GM19043 (cell line): ENCODE measurements around the gene OR4A47.
"Not testable (repeated sequence)": the region's sequence is repeated elsewhere in the genome, so short reads cannot be mapped to it uniquely, and the experiment has no call there.

ENCODE experiments used
- ATAC-seq: cut with Tn5 transposase; IDR thresholded peaks from one replicate; pipeline ENCODE4 v1.9.1; 2021; ENCODE audit warnings: low read depth; ENCODE audit not compliant: unreplicated experiment

OR4A47 gene

GRCh38 chr11:48488493-48488892, at the start of gene OR4A47:
TSS of gene OR4A47 (plus strand) at chr11:48488793. CDS start at chr11:48488793, 0 bp downstream.
- ATAC-seq, result not testable (repeated sequence)

- ATAC-seq, result not testable (repeated sequence)
Observed at GRCh38 chr11:48455909-48456308, 32.7 kb upstream of the OR4A47 start.

GRCh38 chr11:48473966-48474365, 14.6 kb upstream of the OR4A47 start:
- not testable (repeated sequence) for ATAC-seq

GRCh38 chr11:48474703-48475102, 13.9 kb upstream of the OR4A47 start:
- ATAC-seq, result not testable (repeated sequence)

GRCh38 chr11:48506169-48506568, 17.6 kb downstream of the OR4A47 start:
- ATAC-seq, result not testable (repeated sequence)

GRCh38 chr11:48538991-48539390, 50.4 kb downstream of the OR4A47 start:
- no peak for ATAC-seq
